ENCODE results near the gene PROK1.
"Not testable (repeated sequence)": the region's sequence is repeated elsewhere in the genome, so short reads cannot be mapped to it uniquely, and the experiment has no call there.

PROK1 gene, protein sequence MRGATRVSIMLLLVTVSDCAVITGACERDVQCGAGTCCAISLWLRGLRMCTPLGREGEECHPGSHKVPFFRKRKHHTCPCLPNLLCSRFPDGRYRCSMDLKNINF

DNA sequence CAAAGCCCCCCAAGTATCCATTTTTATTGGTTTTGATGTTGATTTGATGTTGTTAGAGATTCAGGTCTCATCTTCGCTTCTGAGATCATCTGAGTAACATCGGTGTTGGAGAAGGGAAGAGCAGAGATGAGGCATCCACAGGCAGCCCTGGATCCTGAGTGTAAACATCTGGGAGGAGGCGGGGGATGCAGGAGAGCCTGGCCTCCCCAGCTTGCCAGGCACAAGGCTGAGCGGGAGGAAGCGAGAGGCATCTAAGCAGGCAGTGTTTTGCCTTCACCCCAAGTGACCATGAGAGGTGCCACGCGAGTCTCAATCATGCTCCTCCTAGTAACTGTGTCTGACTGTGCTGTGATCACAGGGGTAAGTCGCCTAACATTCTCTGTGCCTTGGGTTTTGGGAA is at the start of gene PROK1:
Gene PROK1 (plus strand): TSS at position 221 of the 400 bp plus-strand sequence. CDS start 68 bp downstream, at position 289.
- TF ChIP-seq POLR2A (IDR thresholded peaks at IDR 0.05; ENCODE audit: low read depth, low read length): no peak
- DNase-seq (ENCODE audit: insufficient read length, low spot score): no peak
- no peak for FAIRE-seq

- no peak for FAIRE-seq
- no peak for DNase-seq (ENCODE audit: insufficient read length, low spot score)
- no peak for TF ChIP-seq POLR2A (IDR thresholded peaks at IDR 0.05; ENCODE audit: low read depth, low read length)
Observed at GRCh38 chr1:110403805-110404204, 47.1 kb upstream of the PROK1 start.

DNA sequence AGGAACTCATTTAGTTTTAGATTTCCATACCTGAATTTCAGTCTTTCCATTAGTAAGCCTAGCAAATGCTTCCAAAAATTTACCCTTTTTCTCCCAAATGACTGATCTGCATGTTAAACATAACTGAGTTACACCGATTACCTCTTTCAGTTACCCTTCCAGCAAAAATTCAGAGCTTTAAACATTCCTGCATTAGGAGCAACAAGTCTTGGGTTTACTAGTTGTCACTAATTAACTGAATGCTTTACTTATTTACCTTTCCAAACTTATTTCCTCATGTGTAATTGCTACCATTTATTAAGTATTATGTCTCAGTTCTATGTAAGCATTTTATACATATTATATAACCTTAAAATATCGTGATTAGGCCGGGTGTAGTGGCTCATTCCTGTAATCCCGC is 46.5 kb upstream of the PROK1 start:
- DNase-seq (ENCODE audit: insufficient read length, low spot score): no peak

GRCh38 chr1:110406407-110406806 is 44.5 kb upstream of the PROK1 start:
- not testable (repeated sequence) for DNase-seq (ENCODE audit: insufficient read length, low spot score); FAIRE-seq

More for the DNA sequence above, 46.5 kb upstream of the PROK1 start:
- no peak for TF ChIP-seq POLR2A (IDR thresholded peaks at IDR 0.05; ENCODE audit: low read depth, low read length)
- no peak for FAIRE-seq

- peak; percentile 75 for FAIRE-seq
- DNase-seq (ENCODE audit: insufficient read length, low spot score): peak; percentile 77
- TF ChIP-seq POLR2A (IDR thresholded peaks at IDR 0.05; ENCODE audit: low read depth, low read length): peak; percentile 89
Observed at GRCh38 chr1:110407260-110408210, 43.4 kb upstream of the PROK1 start, which contains the start of gene LAMTOR5. Gene LAMTOR5, minus strand, starts transcription at chr1:110407694. Its CDS starts 74 bp downstream, at chr1:110407620.

DNA sequence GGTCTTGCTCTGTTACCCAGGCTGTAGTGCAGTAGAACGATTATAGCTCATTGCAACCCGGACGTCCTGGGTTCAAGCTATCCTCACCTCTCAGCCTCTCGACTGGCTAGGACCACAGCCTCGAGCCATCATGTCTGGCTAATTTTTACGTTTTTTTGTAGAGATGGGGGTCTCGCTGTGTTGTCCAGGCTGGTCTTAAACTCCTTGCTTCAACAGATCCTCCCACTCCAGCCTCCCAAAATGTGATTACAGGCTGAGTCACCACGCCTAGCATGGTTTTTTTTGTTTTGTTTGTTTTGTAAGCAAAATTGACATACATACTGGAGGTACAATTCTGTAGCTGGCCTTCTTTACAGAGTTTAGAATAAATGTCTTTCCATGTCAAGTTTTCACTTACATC is 42.5 kb upstream of the PROK1 start:
- FAIRE-seq: no peak
- no peak for TF ChIP-seq POLR2A (IDR thresholded peaks at IDR 0.05; ENCODE audit: low read depth, low read length)

DNA sequence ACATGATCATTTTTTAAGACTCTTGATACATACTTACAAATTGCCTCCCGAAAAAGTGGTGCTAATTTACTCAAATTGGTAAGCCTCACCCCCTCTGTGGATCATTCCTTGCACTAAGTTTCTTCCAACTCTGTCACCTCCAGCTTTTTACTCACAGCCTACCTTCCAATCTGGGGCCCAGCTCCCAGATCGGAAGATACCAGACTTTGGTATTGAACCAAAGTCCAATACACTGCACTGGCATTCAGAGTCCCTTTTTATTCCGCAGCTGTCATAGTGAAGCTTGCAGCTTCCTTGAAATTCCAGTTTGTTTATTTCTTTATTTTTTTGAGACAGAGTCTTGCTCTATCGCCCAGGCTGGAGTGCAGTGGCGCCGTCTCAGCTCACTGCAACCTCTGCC is 41.6 kb upstream of the PROK1 start:
- no peak for DNase-seq (ENCODE audit: insufficient read length, low spot score)
- TF ChIP-seq POLR2A (IDR thresholded peaks at IDR 0.05; ENCODE audit: low read depth, low read length): no peak
- no peak for FAIRE-seq

More for the DNA sequence above, 42.5 kb upstream of the PROK1 start:
- no peak for DNase-seq (ENCODE audit: insufficient read length, low spot score)

DNA sequence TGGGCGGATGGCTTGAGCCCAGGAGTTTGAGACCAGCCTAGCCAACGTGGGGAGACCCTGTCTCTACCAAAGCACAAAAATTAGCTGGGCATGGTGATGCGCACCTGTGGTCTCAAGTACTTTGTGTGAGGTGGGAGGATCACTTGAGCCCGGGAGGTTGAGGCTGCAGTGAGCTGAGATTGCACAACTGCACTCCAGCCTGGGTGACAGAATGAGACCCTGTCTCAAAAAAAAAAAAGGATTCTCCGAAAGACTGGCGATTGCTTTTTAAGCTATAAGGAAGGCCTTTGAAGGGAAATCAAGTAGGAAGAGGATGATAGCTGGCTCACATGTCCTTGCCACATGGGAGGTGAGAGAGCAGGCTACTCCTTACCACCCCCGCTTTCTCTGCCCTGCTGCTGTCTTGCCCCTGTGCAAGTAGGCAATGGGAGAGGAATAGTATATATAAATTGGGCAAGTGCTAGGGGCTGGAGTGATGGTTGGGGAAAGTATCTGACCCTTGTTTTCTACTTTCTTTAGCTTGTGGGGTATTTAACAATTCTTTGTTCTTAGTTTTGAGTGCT is 39.7 kb upstream of the PROK1 start:
- DNase-seq (ENCODE audit: insufficient read length, low spot score) (no peak), FAIRE-seq (no peak)
- TF ChIP-seq POLR2A (IDR thresholded peaks at IDR 0.05; ENCODE audit: low read depth, low read length): no peak

DNA sequence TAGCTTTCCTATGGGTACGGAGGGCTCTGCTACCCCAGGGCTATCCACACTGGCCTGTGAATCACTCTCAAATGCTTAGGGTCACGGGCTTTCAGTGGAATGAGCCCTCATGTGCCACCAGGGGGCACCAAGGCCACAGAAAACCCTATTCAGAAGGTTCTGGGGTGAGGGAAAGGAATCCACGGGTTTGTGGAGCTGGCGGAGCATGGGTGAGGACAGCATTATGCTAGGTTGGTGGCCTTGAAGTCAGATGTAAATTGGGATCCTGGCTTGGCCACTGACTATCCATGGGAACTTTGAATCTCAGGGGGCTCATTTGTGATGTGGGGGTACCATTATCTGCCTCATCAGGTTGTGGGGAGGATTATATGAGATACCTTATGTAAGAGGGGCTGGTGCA is 38.4 kb upstream of the PROK1 start:
- DNase-seq (ENCODE audit: insufficient read length, low spot score) (peak; percentile 62), FAIRE-seq (peak; percentile 55)
- no peak for TF ChIP-seq POLR2A (IDR thresholded peaks at IDR 0.05; ENCODE audit: low read depth, low read length)

- not testable (repeated sequence) for DNase-seq (ENCODE audit: insufficient read length, low spot score); FAIRE-seq
Observed at GRCh38 chr1:110413045-110413444, 37.9 kb upstream of the PROK1 start.

GRCh38 chr1:110418729-110419128 is 32.2 kb upstream of the PROK1 start:
- no peak for FAIRE-seq
- DNase-seq (ENCODE audit: insufficient read length, low spot score): no peak
- TF ChIP-seq POLR2A (IDR thresholded peaks at IDR 0.05; ENCODE audit: low read depth, low read length): no peak

DNA sequence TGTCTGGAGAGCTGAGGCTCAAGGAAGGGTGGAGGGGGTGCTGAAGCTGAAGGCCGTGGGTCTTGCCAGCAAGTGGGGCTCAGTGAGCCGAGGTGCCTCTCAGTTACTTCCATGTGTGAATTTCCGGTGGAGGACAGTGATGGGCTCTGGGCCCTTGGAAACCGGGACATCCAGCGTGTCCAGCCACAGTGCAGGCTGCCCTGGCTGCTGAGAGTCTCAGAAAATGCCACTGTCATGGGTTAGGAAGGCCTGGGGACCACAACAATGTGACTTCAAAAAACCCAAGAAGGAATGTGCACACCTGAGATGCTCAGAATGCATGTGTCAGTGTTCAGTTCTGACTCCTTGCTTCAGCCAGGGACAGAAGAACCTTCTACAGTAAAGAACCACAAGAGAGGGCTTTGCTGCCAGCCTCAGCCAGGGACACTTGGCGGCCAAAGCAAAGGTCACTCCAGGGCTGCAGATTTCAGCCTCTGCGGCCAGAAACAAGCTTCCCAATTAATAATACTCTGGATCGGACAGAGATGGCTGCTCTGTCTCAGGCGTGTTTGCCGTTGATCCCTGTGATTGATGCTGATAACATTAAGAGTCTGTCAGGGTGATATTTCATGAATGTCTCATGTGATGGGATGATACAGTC is 30.8 kb upstream of the PROK1 start:
- no peak for DNase-seq (ENCODE audit: insufficient read length, low spot score)
- FAIRE-seq: no peak
- TF ChIP-seq POLR2A (IDR thresholded peaks at IDR 0.05; ENCODE audit: low read depth, low read length): no peak

GRCh38 chr1:110420874-110421793 is 29.8 kb upstream of the PROK1 start:
- FAIRE-seq (peak; percentile 55), DNase-seq (ENCODE audit: insufficient read length, low spot score) (peak; percentile 19)
- no peak for TF ChIP-seq POLR2A (IDR thresholded peaks at IDR 0.05; ENCODE audit: low read depth, low read length)
